Measurements from ENCODE around the gene ENTHD1.

GRCh38 chr22:39868741-39869140, 24.8 kb downstream of the ENTHD1 start:
- no peak for TF ChIP-seq POLR2AphosphoS5 (IDR thresholded peaks at IDR 0.05)
- no peak for TF ChIP-seq CTCF (IDR thresholded peaks at IDR 0.05)
- TF ChIP-seq POLR2A (IDR thresholded peaks at IDR 0.05; ENCODE audit: low read depth) = no peak
- TF ChIP-seq EP300 (IDR thresholded peaks at IDR 0.05) = no peak

Data from esophagus muscularis mucosa (tissue), 4 donors.